Nephron progenitor cell (in vitro differentiated cells): ENCODE measurements around the gene FCHO2.
"Not testable (repeated sequence)": the region's sequence is repeated elsewhere in the genome, so short reads cannot be mapped to it uniquely, and the experiment has no call there.

Experiments used
- DNase-seq: peaks from one replicate; pipeline ENCODE4 v3.0.0; 2021
- H3K27ac Mint-ChIP-seq: 2 replicates; pipeline ENCODE4 v1.8.0; 2021; ENCODE audit warnings: mild to moderate bottlenecking, moderate library complexity, mixed read lengths
- H3K27me3 Mint-ChIP-seq: 2 replicates; pipeline ENCODE4 v1.8.0; 2021; ENCODE audit warnings: mild to moderate bottlenecking, low read depth, mixed read lengths; ENCODE audit not compliant: poor library complexity
- H3K36me3 Mint-ChIP-seq: 2 replicates; pipeline ENCODE4 v1.8.0; 2021; ENCODE audit warnings: low read depth, mixed read lengths
- H3K4me1 Mint-ChIP-seq: 2 replicates; pipeline ENCODE4 v1.8.0; 2021; ENCODE audit warnings: mixed read lengths
- H3K4me3 Mint-ChIP-seq: 2 replicates; pipeline ENCODE4 v1.8.0; 2021; ENCODE audit warnings: mild to moderate bottlenecking, moderate library complexity, mixed read lengths
- H3K9me3 Mint-ChIP-seq: 2 replicates; pipeline ENCODE4 v1.8.0; 2021; ENCODE audit warnings: mild to moderate bottlenecking, moderate library complexity, mixed read lengths
- CTCF ChIP-seq: fragments of 200-600 bp; sonication (generic); IDR thresholded peaks from 2 replicates; pipeline ENCODE4 v1.5.0; 2021; ENCODE audit warnings: antibody characterized with exemption

Gene FCHO2

GRCh38 chr5:72921886-72922285, 34.0 kb upstream of the FCHO2 start:
- H3K4me1 Mint-ChIP-seq = no peaks in the 10 kb centered on the region
- no peak overlapping the region for H3K27ac Mint-ChIP-seq
- no peak for DNase-seq
- peaks cover 11% of the 10 kb centered on the region for H3K9me3 Mint-ChIP-seq
- peaks cover 12% of the 10 kb centered on the region for H3K36me3 Mint-ChIP-seq
- TF ChIP-seq CTCF = no peak
- H3K27me3 Mint-ChIP-seq = no peaks in the 10 kb centered on the region
- H3K4me3 Mint-ChIP-seq = no peak overlapping the region

GRCh38 chr5:72922422-72922821, 33.4 kb upstream of the FCHO2 start:
- TF ChIP-seq CTCF = no peak
- H3K36me3 Mint-ChIP-seq = peaks cover 12% of the 10 kb centered on the region
- H3K4me3 Mint-ChIP-seq = no peak overlapping the region
- no peaks in the 10 kb centered on the region for H3K4me1 Mint-ChIP-seq
- H3K27me3 Mint-ChIP-seq = no peaks in the 10 kb centered on the region
- H3K9me3 Mint-ChIP-seq = peaks cover 11% of the 10 kb centered on the region
- H3K27ac Mint-ChIP-seq = no peak overlapping the region
- no peak for DNase-seq

GRCh38 chr5:72925336-72926010, 30.4 kb upstream of the FCHO2 start:
- no peak for TF ChIP-seq CTCF
- Mint-ChIP-seq H3K4me1 (no peaks in the 10 kb centered on the region), H3K27me3 (no peaks in the 10 kb centered on the region)

GRCh38 chr5:72932686-72933085, 23.2 kb upstream of the FCHO2 start:
- H3K4me3 Mint-ChIP-seq, H3K4me1 Mint-ChIP-seq, DNase-seq, H3K27ac Mint-ChIP-seq, H3K36me3 Mint-ChIP-seq: not testable (repeated sequence)
- Mint-ChIP-seq H3K9me3 (peaks cover 25% of the 10 kb centered on the region), H3K27me3 (peaks cover 12% of the 10 kb centered on the region)

More at GRCh38 chr5:72925336-72926010, 30.4 kb upstream of the FCHO2 start:
- no peak for DNase-seq
- Mint-ChIP-seq H3K4me3 (no peak overlapping the region), H3K9me3 (peaks cover 11% of the 10 kb centered on the region), H3K36me3 (peaks cover 12% of the 10 kb centered on the region), H3K27ac (no peak overlapping the region)

- H3K27ac Mint-ChIP-seq, H3K4me1 Mint-ChIP-seq, DNase-seq, H3K4me3 Mint-ChIP-seq, H3K36me3 Mint-ChIP-seq: not testable (repeated sequence)
- peaks cover 15% of the 10 kb centered on the region for H3K27me3 Mint-ChIP-seq
- H3K9me3 Mint-ChIP-seq = peaks cover 25% of the 10 kb centered on the region
Measured at GRCh38 chr5:72934953-72935725, 20.7 kb upstream of the FCHO2 start.

GRCh38 chr5:72936893-72937292, 18.9 kb upstream of the FCHO2 start:
- Mint-ChIP-seq H3K4me3 (no peak overlapping the region), H3K27ac (no peak overlapping the region), H3K36me3 (no peaks in the 10 kb centered on the region), H3K27me3 (peaks cover 22% of the 10 kb centered on the region), H3K4me1 (no peaks in the 10 kb centered on the region), H3K9me3 (peaks cover 19% of the 10 kb centered on the region)
- no peak for TF ChIP-seq CTCF
- DNase-seq = no peak
